ENCODE data around the gene YIPF2. TPM values are rescaled to one million over a fixed set of nuclear protein-coding genes. Genes with fewer than 3 reads are reported as not detected.
"Not testable (repeated sequence)": the region's sequence is repeated elsewhere in the genome, so short reads cannot be mapped to it uniquely, and the experiment has no call there.

YIPF2 gene
- polyA plus RNA-seq, 2 of the 4 experiments (the other 2 are of a cell fraction) = 13.1 to 17.5 TPM

DNA sequence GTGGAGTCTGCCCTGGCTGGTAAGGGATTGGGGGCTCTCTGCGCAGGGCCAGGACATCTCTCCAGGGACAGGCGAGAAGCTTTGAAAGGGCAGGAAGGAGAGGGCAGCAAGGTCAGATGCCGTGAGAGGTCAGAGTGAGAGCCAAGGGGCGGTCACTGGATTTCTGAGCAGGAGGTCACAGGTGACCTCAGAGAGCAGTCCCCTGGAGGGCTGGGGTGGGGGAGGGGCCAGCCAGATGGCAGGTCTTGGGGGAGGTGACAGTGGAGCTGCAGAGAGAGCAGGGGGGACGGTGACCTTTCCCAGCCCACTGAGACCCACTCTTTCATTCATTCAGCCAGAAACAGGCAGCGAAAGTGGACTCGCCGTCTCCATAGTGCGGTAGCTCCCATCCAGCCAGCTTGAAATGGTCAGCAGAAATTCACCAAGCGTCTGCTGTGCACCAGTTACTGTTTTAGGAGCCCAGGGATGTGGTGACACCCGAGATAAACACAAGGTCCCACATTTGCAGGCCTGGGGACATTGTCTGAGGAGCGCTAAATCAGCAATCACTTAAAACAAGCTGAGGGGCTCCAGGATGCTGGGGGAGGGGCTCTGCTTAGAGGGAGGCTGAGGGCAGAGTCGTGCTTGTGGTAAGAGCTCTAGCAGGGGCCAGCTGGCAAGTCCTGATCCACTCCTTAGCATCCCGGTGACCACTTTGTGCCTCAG, 46.9 kb downstream of the YIPF2 start:
- Histone ChIP-seq H3K4me3 (no peak overlapping the region), H3K27ac (no peak overlapping the region), H3K9me3 (no peaks in the 10 kb centered on the region), H3K4me2 (no peak overlapping the region), H3K4me1 (peaks cover 14% of the 10 kb centered on the region; the same call in 2 of the 3 replicates)
- 90% methylated on average over 12 of the region's 14 CpGs for WGBS (ENCODE audit: missing lambda C conversion rate)
- POLR2A ChIA-PET = no interaction called here
- no peak for ATAC-seq
- no peak for FAIRE-seq
- CTCF ChIA-PET = interaction anchor here (0.8 to 2.3 kb wide), 7 partner anchors 9 to 164 kb away, joined by 3 to 6 read pairs (median 5); partner anchors contain the start of genes CARM1 and DNM2
- TF ChIP-seq GATA3 (IDR thresholded peaks at IDR 0.05; ENCODE audit: borderline replicate concordance) = no peak
- TF ChIP-seq HEYL (CRISPR knock-in tag; IDR thresholded peaks at IDR 0.05) = no peak
- TF ChIP-seq PHF8 (IDR thresholded peaks at IDR 0.05; ENCODE audit: borderline replicate concordance, low read depth) = no peak
- TF ChIP-seq EP300 (IDR thresholded peaks at IDR 0.05) = no peak
- TF ChIP-seq CEBPB (IDR thresholded peaks at IDR 0.05) = no peak
- TF ChIP-seq, protein P1, sequence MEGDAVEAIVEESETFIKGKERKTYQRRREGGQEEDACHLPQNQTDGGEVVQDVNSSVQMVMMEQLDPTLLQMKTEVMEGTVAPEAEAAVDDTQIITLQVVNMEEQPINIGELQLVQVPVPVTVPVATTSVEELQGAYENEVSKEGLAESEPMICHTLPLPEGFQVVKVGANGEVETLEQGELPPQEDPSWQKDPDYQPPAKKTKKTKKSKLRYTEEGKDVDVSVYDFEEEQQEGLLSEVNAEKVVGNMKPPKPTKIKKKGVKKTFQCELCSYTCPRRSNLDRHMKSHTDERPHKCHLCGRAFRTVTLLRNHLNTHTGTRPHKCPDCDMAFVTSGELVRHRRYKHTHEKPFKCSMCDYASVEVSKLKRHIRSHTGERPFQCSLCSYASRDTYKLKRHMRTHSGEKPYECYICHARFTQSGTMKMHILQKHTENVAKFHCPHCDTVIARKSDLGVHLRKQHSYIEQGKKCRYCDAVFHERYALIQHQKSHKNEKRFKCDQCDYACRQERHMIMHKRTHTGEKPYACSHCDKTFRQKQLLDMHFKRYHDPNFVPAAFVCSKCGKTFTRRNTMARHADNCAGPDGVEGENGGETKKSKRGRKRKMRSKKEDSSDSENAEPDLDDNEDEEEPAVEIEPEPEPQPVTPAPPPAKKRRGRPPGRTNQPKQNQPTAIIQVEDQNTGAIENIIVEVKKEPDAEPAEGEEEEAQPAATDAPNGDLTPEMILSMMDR (IDR thresholded peaks at IDR 0.05) = no peak
- no peak for TF ChIP-seq NPAS2 (CRISPR knock-in tag; IDR thresholded peaks at IDR 0.05; ENCODE audit: borderline replicate concordance)
- no peak for TF ChIP-seq POLR2AphosphoS2 (conservative IDR thresholded peaks at IDR 0.05; ENCODE audit: low read length)
- no peak for TF ChIP-seq NFE2L2 (conservative IDR thresholded peaks at IDR 0.05; ENCODE audit: low read length)
- DNase-seq (ENCODE audit: low read depth in 1 of 2, low spot score in 1 of 2) = no peak

GRCh38 chr19:10878253-10878652, 50.2 kb downstream of the YIPF2 start:
- Histone ChIP-seq H3K4me1 (peaks cover 16% of the 10 kb centered on the region; the same call in 2 of the 3 replicates), H3K4me2 (no peak overlapping the region; the same call in 2 of the 3 replicates), H3K4me3 (no peak overlapping the region), H3K27ac (peak overlapping the region; percentile 72 to 92; a peak in 5 of 6 replicates), H3K9me3 (no peaks in the 10 kb centered on the region)
- no peak for TF ChIP-seq HOXA7 (CRISPR knock-in tag; IDR thresholded peaks at IDR 0.05)
- no peak for TF ChIP-seq ZFP36 (IDR thresholded peaks at IDR 0.05; ENCODE audit: borderline replicate concordance, partially characterized antibody)
- TF ChIP-seq, protein P2, sequence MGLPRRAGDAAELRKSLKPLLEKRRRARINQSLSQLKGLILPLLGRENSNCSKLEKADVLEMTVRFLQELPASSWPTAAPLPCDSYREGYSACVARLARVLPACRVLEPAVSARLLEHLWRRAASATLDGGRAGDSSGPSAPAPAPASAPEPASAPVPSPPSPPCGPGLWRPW (IDR thresholded peaks at IDR 0.05) = no peak
- no peak for DNase-seq (ENCODE audit: low read depth in 1 of 2, low spot score in 1 of 2)
- POLR2A ChIA-PET = no interaction called here
- FAIRE-seq = no peak
- 90% methylated on average over 3 of the region's 3 CpGs for WGBS (ENCODE audit: missing lambda C conversion rate)
- no peak for ATAC-seq
- CTCF ChIA-PET = interaction anchor here (0.9 to 3.3 kb wide), 3 partner anchors 10 to 14 kb away, joined by 3 to 9 read pairs (median 3); no protein-coding TSS in a partner anchor

DNA sequence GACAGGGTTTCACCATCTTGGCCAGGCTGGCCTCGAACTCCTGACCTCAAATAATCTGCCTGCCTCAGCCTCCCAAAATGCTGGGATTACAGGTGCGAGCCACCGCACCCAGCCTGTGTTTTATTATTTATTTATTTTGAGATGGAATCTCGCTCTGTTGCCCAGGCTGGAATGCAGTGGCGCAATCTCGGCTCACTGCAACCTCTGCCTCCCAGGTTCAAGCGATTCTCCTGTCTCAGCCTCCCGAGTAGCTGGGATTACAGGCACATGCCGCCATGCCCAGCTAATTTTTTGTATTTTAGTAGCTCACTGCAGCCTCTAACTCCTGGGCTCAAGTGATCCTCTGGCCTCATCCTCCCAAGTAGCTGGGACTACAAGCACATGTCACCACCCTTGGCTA, 50.8 kb downstream of the YIPF2 start:
- H3K4me1 ChIP-seq = peaks cover 21% of the 10 kb centered on the region; the same call in 2 of the 3 replicates
- POLR2A ChIA-PET; ATAC-seq; H3K9me3 ChIP-seq; FAIRE-seq; H3K4me2 ChIP-seq; DNase-seq (ENCODE audit: low read depth in 1 of 2, low spot score in 1 of 2); H3K4me3 ChIP-seq: not testable (repeated sequence)
- 91% methylated on average over 9 of the region's 9 CpGs for WGBS (ENCODE audit: missing lambda C conversion rate)
- peak overlapping the region; percentile 72 to 92; a peak in 3 of 6 replicates for H3K27ac ChIP-seq
- CTCF ChIA-PET = interaction anchor here (0.9 to 3.3 kb wide), 3 partner anchors 11 to 13 kb away, joined by 3 to 9 read pairs (median 3); no protein-coding TSS in a partner anchor

DNA sequence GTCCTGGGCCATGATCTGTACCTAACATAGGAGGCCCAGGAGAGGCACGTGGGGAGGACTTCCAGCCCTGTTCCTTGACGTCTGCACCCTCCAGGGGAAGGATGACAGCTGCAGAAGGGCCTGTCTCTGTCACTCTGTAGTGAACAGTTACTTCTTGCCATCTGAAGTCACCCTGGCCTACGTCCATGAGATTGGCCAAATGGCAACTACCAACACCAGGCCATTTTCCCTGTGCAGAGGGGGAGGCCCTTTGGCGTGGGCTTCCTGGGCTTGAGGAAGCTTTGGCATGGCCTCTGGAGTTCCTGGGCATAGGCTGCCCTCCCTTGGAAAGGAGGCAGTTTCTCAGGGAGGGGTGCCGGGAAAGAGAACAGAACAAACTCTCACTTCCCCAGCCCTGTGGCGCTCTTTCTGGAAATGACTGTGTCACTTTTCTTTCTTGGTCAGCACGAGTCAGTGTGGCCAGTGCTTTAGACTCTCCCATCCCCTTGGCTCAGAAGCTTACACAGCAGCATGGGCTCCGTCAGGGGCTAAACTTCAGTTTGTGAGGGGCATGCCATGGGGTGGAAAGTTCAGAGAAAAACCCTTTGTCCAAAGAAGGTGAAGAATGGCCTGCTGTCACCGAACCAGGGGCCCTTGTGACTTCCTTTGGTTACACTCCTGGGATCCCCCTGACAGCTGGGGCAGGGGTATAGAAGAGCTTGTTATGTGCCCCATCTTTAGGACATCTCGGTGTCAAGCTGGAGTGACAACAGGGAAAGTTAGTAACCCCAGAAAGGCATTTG, 51.8 kb downstream of the YIPF2 start:
- Histone ChIP-seq H3K27ac (no peak overlapping the region), H3K4me1 (peaks cover 22% of the 10 kb centered on the region; the same call in 2 of the 3 replicates), H3K4me3 (no peak overlapping the region), H3K9me3 (no peaks in the 10 kb centered on the region), H3K4me2 (no peak overlapping the region)
- FAIRE-seq (no peak), ATAC-seq (no peak), DNase-seq (ENCODE audit: low read depth in 1 of 2, low spot score in 1 of 2) (no peak)
- TF ChIP-seq RCOR1 (IDR thresholded peaks at IDR 0.05; ENCODE audit: low read depth, low read length) (no peak), FOSB (CRISPR knock-in tag; IDR thresholded peaks at IDR 0.05) (no peak), GATA3 (IDR thresholded peaks at IDR 0.05; ENCODE audit: borderline replicate concordance) (no peak), TP53 (CRISPR knock-in tag; IDR thresholded peaks at IDR 0.05) (no peak), HOXA7 (CRISPR knock-in tag; IDR thresholded peaks at IDR 0.05) (no peak), BHLHE40 (IDR thresholded peaks at IDR 0.05; ENCODE audit: low read depth, low read length) (no peak), PHF8 (IDR thresholded peaks at IDR 0.05; ENCODE audit: borderline replicate concordance, low read depth) (no peak)
- TF ChIP-seq, protein P3, sequence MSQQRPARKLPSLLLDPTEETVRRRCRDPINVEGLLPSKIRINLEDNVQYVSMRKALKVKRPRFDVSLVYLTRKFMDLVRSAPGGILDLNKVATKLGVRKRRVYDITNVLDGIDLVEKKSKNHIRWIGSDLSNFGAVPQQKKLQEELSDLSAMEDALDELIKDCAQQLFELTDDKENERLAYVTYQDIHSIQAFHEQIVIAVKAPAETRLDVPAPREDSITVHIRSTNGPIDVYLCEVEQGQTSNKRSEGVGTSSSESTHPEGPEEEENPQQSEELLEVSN (IDR thresholded peaks at IDR 0.05; ENCODE audit: borderline replicate concordance, low read depth) = no peak
- 89% methylated on average over 6 of the region's 10 CpGs for WGBS (ENCODE audit: missing lambda C conversion rate)
- POLR2A ChIA-PET = no interaction called here
- CTCF ChIA-PET = interaction anchor here (0.6 to 3.3 kb wide), 4 partner anchors 12 to 248 kb away, joined by 3 to 9 read pairs (median 3); partner anchors contain the start of gene DNM2

Data from A549 (cell line).